Stimulated activated naive CD8-positive, alpha-beta T cell treated with anti-CD3 and anti-CD28 coated beads, Interleukin-15, Interleukin-2, amounts not matched to agents 100 ng/mL and 50 ng/mL, for 24 hours (primary cell): ENCODE results near the gene ESR1.
"Not testable (repeated sequence)": the region's sequence is repeated elsewhere in the genome, so short reads cannot be mapped to it uniquely, and the experiment has no call there.

Source experiments
- H3K27ac Mint-ChIP-seq: one replicate; pipeline ENCODE4 v1.8.0; 2021; ENCODE audit warnings: mild to moderate bottlenecking, mixed read lengths
- H3K27me3 Mint-ChIP-seq: one replicate; pipeline ENCODE4 v1.8.0; 2021; ENCODE audit warnings: mixed read lengths
- H3K36me3 Mint-ChIP-seq: one replicate; pipeline ENCODE4 v1.8.0; 2021; ENCODE audit warnings: low read depth, mixed read lengths
- H3K4me1 Mint-ChIP-seq: one replicate; pipeline ENCODE4 v1.8.0; 2021; ENCODE audit warnings: low read depth, mixed read lengths
- H3K4me3 Mint-ChIP-seq: one replicate; pipeline ENCODE4 v1.8.0; 2021; ENCODE audit warnings: mild to moderate bottlenecking, mixed read lengths
- H3K9me3 Mint-ChIP-seq: one replicate; pipeline ENCODE4 v1.8.0; 2021; ENCODE audit warnings: mixed read lengths

Gene ESR1

DNA sequence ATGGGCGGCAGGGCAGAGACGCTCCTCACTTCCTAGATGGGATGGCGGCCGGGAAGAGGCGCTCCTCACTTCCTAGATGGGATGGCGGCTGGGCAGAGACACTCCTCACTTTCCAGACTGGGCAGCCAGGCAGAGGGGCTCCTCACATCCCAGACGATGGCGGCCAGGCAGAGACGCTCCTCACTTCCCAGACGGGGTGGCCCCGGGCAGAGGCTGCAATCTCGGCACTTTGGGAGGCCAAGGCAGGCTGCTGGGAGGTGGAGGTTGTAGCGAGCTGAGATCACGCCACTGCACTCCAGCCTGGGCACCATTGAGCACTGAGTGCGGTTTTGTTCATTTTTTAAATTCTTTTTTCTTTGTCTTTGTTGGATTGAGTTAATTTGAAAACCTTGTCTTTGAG, 92.3 kb downstream of the ESR1 start:
- not testable (repeated sequence) for H3K4me1 Mint-ChIP-seq, H3K27ac Mint-ChIP-seq, H3K4me3 Mint-ChIP-seq, H3K27me3 Mint-ChIP-seq, H3K9me3 Mint-ChIP-seq, H3K36me3 Mint-ChIP-seq

DNA sequence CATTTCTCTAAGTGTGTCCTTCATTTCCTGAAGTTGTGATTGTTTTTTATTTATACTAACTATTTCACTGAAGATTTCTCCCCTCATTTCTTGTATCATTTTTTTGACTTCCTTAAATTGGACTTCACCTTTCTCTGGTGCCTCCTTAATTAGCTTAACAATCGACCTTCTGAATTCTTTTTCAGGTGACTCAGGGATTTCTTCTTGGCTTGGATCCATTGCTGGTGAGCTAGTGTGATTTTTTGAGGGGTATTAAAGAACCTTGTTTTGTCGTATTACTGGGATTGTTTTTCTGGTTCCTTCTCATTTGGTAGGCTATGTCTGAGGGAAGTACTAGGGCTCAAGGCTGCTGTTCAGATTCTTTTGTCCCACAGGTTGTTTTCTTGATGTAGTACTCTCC, 92.8 kb downstream of the ESR1 start:
- H3K27ac Mint-ChIP-seq: no peak overlapping the region
- no peaks in the 10 kb centered on the region for H3K4me1 Mint-ChIP-seq
- no peaks in the 10 kb centered on the region for H3K36me3 Mint-ChIP-seq
- H3K9me3 Mint-ChIP-seq: peaks cover 9% of the 10 kb centered on the region
- H3K4me3 Mint-ChIP-seq: no peak overlapping the region
- peaks cover 4% of the 10 kb centered on the region for H3K27me3 Mint-ChIP-seq

DNA sequence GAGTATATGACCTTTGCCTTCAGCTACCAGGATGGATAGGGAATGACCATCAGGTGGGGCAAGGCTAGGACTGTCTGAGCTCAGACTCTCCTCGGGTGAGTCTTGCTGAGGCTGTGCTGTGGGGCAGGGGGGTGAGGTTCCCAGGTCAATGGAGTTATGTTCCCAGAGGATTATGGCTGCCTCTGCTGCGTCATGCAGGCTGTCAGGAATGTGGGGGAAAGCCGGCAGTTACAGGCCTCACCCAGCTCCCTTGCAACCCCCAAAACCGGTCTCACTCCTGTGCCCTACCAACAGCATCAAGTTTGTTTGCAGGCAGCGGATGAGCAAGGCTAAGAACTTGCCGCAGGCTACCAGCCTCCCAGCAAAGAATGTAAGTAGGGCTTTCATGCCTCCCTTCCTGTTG, 93.5 kb downstream of the ESR1 start:
- Mint-ChIP-seq H3K4me1 (no peaks in the 10 kb centered on the region), H3K27ac (no peak overlapping the region), H3K4me3 (no peak overlapping the region)

DNA sequence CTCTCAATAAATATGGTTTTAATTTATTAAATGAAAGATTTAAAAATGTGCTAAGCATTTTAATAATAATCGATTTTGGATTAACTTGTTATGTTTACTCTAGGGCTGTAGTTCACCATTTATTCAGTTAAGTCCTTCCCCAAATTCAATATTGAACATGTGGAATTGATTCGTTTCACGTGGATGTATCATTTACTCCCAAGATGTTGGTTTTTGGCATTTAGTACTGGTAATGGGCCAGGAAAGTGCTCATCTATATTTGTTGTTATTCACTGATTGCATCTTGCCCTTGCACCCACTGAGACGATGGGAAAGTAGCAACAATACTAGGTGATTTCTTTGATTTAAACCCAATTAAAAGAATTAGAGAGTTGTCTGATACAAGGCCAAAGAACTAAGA, 97.1 kb downstream of the ESR1 start:
- Mint-ChIP-seq H3K4me1 (no peaks in the 10 kb centered on the region), H3K4me3 (no peak overlapping the region), H3K27me3 (no peaks in the 10 kb centered on the region), H3K36me3 (no peaks in the 10 kb centered on the region), H3K9me3 (peaks cover 4% of the 10 kb centered on the region), H3K27ac (no peak overlapping the region)

More for the DNA sequence above, 93.5 kb downstream of the ESR1 start:
- H3K27me3 Mint-ChIP-seq: no peaks in the 10 kb centered on the region
- H3K36me3 Mint-ChIP-seq: no peaks in the 10 kb centered on the region
- H3K9me3 Mint-ChIP-seq: peaks cover 9% of the 10 kb centered on the region

DNA sequence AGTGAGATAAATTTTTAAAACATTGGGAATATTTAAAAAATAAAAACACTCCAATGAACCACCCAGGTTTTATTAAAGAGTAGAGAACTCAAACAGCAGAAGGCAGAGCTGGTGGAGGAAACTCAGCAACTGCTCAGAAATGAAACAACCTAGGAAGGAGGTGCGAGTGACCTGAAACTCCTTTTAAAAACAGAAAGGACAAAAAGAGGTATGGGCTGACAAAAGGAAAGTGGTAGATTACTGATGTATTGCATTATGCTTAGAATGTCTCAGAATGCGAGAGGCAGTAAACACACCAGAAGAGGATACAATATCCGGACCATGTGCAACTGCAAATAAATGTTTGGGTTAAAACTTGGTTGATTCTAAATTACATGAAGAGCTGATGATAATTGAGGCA, 97.6 kb downstream of the ESR1 start:
- Mint-ChIP-seq H3K36me3 (no peaks in the 10 kb centered on the region), H3K4me3 (no peak overlapping the region), H3K4me1 (no peaks in the 10 kb centered on the region), H3K27me3 (no peaks in the 10 kb centered on the region), H3K27ac (no peak overlapping the region), H3K9me3 (peaks cover 3% of the 10 kb centered on the region)

DNA sequence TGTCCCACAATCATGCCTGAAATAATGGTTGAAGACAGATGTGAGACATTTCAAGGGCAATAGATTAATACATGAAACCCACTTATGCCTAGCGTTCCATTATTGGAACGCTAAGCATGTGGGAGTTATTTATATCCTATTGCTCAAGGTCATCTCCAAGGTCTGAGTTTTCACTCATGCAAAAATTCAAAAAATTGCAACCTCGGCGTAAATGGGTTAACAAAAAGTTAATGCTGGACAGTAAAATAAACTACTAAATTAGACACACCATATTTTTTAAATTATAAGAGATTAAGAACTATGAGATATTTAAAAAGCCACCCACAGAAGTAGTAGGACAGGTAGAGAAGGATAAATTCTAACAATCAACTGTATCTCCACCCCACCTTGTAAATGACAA, 98.4 kb downstream of the ESR1 start:
- no peaks in the 10 kb centered on the region for H3K9me3 Mint-ChIP-seq
- no peaks in the 10 kb centered on the region for H3K4me1 Mint-ChIP-seq
- no peaks in the 10 kb centered on the region for H3K36me3 Mint-ChIP-seq
- no peak overlapping the region for H3K27ac Mint-ChIP-seq
- H3K27me3 Mint-ChIP-seq: no peaks in the 10 kb centered on the region
- no peak overlapping the region for H3K4me3 Mint-ChIP-seq

DNA sequence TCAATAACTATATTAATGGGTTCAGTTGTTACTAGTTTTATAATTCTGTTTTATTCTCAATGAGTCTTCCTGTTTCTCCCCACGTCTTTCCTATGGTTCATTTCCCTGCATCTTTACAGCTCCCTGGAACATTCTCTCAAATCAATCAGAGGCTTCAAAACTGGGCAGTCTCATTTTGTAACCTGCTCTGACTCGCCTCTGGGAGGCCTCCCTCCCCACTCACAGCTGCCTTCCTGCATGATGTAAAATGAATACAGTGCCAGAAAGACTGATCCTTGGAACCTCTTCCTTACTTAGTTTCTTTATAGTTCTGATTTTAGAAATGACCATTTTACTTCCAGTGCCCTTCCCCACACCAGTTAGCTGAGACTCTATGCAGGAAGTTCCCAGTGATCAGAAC, 103.9 kb downstream of the ESR1 start:
- Mint-ChIP-seq H3K4me1 (no peaks in the 10 kb centered on the region), H3K4me3 (no peak overlapping the region), H3K36me3 (no peaks in the 10 kb centered on the region), H3K27ac (no peak overlapping the region), H3K9me3 (no peaks in the 10 kb centered on the region), H3K27me3 (peaks cover 4% of the 10 kb centered on the region)

DNA sequence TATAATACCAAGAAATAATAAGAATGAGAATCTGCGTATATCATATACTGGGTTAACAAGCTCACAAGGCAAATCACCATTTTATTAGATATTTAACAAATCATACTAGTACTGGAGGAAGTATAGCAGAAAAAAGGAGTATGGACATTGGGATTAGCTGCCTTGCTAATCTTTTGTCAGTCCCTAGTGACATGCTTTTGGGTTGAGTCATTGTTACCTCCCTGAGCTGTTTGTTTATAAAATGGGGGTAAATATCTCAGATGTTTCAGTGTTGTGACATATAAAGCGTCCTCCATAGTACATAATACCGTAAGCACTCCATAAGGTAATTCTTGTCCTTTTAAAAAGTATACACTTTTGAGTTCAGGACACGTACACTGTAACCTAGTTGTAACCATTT, 107.0 kb downstream of the ESR1 start:
- H3K27ac Mint-ChIP-seq: no peak overlapping the region

DNA sequence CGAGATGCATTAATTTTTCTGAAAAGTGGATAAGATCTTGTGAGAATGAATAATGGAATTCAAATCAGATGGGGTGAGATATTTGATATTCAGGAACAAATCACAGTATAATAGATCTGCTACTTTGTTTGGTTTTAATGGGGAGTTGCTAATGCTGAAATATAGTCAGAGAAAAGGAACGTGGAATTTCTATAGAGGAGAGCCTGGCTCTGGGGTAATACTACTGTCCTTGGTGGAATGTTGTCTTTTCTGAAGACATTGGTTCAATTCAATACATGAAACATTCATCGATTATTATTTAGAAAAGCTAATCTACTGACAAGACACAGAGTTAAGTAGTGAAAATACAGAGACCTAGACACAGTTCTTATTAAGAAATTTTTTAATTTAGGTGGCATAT, 108.6 kb downstream of the ESR1 start:
- Mint-ChIP-seq H3K4me3 (no peak overlapping the region), H3K4me1 (no peaks in the 10 kb centered on the region), H3K27ac (no peak overlapping the region), H3K27me3 (peaks cover 4% of the 10 kb centered on the region), H3K36me3 (no peaks in the 10 kb centered on the region), H3K9me3 (no peaks in the 10 kb centered on the region)

More for the DNA sequence above, 107.0 kb downstream of the ESR1 start:
- Mint-ChIP-seq H3K9me3 (no peaks in the 10 kb centered on the region), H3K36me3 (no peaks in the 10 kb centered on the region), H3K27me3 (peaks cover 4% of the 10 kb centered on the region), H3K4me3 (no peak overlapping the region), H3K4me1 (no peaks in the 10 kb centered on the region)

DNA sequence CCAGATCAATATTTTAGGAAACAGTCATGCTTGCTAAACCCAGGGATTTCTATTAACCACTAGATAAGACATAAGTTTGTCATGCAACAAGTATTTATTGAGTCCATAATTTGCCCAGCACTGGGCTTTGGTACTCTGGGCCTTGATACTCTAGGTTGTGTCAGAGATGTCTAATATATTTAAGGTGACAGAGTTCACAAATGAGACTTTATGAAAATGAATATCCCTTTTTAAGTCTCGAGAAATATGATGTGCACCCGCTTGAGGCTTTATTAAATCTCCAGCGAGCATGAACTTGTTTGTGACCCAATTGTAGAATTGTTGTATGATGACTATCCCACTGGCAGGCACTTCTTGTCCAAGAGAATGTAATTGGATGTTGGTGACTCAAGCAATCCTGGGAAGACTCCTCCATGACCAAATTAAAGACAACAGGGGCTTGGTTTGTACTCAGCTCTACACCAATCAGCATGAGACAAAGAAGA, 109.2 kb downstream of the ESR1 start:
- H3K9me3 Mint-ChIP-seq: no peaks in the 10 kb centered on the region
- H3K36me3 Mint-ChIP-seq: no peaks in the 10 kb centered on the region
- H3K27me3 Mint-ChIP-seq: peaks cover 4% of the 10 kb centered on the region
- H3K4me3 Mint-ChIP-seq: no peak overlapping the region
- no peak overlapping the region for H3K27ac Mint-ChIP-seq
- H3K4me1 Mint-ChIP-seq: no peaks in the 10 kb centered on the region

DNA sequence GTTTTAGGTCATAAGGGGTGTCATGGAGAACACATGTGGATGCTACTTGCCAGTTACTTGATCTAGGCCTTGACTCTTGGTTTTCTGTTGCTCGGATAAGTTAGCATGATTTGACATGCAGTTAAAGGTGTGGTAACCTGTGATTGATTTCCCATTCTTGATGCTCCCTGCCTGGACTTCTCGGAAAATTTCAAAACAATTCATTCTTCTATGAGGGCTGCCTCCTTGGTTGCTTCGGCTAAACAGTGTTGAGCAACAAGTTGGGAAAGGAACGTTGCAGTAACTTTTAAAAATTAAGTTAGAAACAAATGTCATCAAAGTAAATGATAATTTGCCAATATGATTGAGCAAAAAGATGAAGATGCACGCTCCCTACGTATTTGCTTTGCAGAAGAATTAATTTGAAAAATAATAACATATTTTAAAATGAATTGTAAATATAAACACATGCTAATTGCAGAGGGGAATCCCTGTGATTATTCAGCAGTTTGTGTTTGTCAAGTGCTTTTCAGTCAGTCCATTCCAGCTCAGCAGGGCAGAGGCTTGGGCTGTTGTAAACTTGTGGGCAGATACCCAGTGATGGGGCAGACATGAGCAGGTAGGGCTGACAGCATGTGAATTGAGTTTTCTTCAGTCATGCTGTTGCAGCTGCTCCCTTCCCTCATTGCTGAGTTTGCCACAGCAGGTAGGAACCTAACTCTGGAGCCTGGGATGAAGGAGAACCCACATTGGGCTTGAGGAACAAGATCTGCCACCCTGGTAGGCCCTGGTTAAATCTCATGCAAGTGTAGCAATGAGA, 110.2 kb downstream of the ESR1 start:
- Mint-ChIP-seq H3K27ac (no peak overlapping the region), H3K9me3 (no peaks in the 10 kb centered on the region), H3K4me3 (no peak overlapping the region), H3K4me1 (no peaks in the 10 kb centered on the region), H3K36me3 (no peaks in the 10 kb centered on the region), H3K27me3 (peaks cover 4% of the 10 kb centered on the region)

DNA sequence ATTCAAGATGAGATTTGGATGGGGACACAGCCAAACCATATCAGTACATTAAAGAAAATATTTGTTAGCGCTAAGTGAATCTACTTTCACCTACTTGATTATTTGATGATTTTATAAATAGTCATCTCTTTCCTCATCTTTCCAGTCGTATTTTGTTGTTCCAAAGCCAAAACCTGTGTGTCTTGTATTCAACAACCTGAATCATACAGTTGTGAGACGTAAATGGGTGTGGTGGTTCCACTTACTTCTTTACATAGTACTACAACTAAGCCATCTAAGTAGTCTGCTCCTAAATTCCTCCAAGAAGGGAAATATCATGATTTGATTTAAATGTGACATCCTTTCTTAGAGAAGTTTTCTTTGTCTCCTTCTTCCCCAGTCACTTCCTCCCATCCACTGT, 132.8 kb downstream of the ESR1 start:
- Mint-ChIP-seq H3K4me3 (no peak overlapping the region), H3K9me3 (peaks cover 8% of the 10 kb centered on the region), H3K27ac (no peak overlapping the region), H3K27me3 (peaks cover 4% of the 10 kb centered on the region), H3K36me3 (no peaks in the 10 kb centered on the region), H3K4me1 (no peaks in the 10 kb centered on the region)

DNA sequence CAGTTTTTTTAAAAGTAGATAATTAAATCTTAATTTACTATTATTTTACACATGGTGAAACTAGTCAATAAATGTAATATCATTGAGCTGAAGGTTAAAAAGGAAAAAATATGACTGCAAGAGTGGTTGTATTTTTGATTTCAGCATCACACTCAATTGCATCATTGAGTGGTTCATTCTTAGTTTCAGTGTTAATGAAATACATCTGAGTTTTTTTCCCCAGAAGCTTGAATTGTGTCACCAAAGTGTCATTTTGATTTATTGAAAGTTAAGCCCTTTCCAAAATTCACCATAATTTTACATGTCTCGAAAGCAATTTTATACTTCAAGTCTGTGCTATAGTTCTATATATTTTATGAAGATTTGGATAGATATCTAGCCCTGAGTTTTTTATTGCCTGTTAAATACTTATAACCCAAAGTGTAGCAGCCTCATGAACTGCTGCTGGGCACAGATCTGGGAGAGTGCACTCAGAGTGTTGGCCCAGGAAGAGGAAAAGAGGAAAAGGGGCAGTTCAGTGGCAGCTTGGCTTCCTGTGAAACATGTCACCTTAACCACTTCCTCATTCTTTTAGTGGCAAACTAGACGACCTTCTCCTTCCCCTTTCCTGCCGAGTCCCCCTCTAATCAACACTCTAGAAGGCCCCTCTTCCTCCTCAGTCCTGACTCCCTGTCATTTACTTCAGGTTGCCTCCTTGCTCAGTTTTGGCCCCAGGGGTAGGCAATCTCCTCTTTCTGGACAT, 140.7 kb downstream of the ESR1 start:
- Mint-ChIP-seq H3K27ac (peak overlapping the region; percentile 41), H3K9me3 (peaks cover 8% of the 10 kb centered on the region), H3K36me3 (no peaks in the 10 kb centered on the region), H3K4me1 (peaks cover 23% of the 10 kb centered on the region), H3K4me3 (no peak overlapping the region), H3K27me3 (peaks cover 2% of the 10 kb centered on the region)

DNA sequence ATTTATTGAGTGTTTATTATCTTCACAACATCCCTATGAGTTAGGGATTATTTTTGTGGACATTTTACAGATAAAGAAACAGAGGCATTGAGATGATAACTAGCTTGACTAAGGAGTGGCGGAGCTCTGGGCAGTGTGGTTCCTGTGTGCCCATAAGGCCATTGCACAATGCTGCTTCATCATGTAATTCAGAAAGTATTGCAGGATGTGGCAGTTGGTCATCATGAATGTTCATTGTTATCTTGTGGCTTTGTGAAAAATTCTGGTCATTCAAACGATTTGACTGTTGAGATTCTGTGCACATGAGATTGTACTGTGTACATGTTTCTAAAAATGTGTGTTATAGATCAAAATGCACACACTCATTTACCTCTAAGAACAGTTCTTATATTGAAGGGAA, 150.8 kb downstream of the ESR1 start:
- Mint-ChIP-seq H3K36me3 (no peaks in the 10 kb centered on the region), H3K27ac (no peak overlapping the region), H3K4me1 (peaks cover 20% of the 10 kb centered on the region), H3K9me3 (peaks cover 12% of the 10 kb centered on the region), H3K4me3 (no peak overlapping the region), H3K27me3 (peaks cover 27% of the 10 kb centered on the region)

DNA sequence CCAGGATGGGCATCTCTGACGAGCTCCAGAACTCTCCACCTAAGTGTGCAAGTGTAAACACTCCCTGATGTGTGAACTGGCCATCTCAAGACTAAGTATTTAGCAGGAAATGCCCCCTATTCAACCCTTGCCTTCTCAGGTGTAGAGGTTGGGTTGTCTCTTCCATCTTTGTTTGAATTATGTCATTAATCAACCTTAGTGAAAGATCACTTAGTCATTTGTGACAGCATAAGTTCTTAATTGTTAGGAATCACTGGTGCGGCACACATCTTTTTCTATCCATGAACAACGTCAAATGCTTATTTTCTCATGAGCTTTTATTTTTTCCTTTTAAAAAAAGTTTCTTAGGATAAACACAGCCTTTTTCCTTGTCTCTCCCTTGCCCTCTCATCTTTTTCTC, 151.6 kb downstream of the ESR1 start:
- H3K9me3 Mint-ChIP-seq: peaks cover 12% of the 10 kb centered on the region
- H3K4me1 Mint-ChIP-seq: peaks cover 22% of the 10 kb centered on the region
- H3K27ac Mint-ChIP-seq: no peak overlapping the region
- H3K4me3 Mint-ChIP-seq: no peak overlapping the region
- H3K27me3 Mint-ChIP-seq: peaks cover 32% of the 10 kb centered on the region
- no peaks in the 10 kb centered on the region for H3K36me3 Mint-ChIP-seq
